ENCODE measurements around the gene PTPRM. TPM values are rescaled to one million over a fixed set of nuclear protein-coding genes. Genes with fewer than 3 reads are reported as not detected.

The PTPRM gene
- total RNA-seq, 1 donor from 2014 or later = 104 TPM

GRCh38 chr18:8455661-8456614 lies 888.8 kb downstream of the PTPRM start:
- DNase-seq = no peak
